Fibroblast of peridontal ligament (primary cell): ENCODE measurements around the gene DIP2C.

Source experiments
- DNase-seq: peaks from one replicate; pipeline ENCODE4 v3.0.0-alpha.2; 2010; ENCODE audit errors: extremely low read depth

DIP2C gene

DNA sequence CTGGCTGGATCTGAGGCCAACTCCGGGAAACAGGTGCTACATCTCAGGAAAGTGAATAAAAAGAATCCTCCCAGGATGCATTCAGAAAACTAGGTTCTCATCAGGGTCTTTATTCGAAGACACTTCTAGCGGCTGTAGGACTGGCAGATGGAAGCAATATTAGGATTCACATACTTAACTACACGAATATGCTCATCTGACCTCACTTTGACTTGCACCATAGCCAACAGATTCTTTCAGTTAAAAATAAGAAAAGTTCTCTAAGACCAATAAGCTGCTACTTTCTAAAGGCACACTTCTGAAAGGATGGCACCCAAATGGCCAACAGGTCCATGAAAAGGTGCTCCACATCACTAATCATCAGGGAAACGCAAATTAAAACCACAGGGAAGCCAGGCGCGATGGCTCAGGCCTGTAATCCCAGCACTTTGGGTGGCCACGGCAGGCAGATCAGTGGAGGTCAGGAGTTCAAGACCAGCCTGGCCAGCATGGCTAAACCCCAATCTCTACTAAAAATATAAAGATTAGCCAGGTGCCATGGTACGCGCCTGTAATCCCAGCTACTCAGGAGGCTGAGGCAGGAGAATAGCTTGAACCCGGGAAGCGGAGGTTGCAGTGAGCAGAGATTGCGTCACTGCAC lies 296.2 kb downstream of the DIP2C start:
- no peak for DNase-seq

- no peak for DNase-seq
These were observed 296.8 kb downstream of the DIP2C start for GRCh38 chr10:392705-393037.

- DNase-seq = no peak
These were observed 297.4 kb downstream of the DIP2C start for GRCh38 chr10:391847-392704.

DNA sequence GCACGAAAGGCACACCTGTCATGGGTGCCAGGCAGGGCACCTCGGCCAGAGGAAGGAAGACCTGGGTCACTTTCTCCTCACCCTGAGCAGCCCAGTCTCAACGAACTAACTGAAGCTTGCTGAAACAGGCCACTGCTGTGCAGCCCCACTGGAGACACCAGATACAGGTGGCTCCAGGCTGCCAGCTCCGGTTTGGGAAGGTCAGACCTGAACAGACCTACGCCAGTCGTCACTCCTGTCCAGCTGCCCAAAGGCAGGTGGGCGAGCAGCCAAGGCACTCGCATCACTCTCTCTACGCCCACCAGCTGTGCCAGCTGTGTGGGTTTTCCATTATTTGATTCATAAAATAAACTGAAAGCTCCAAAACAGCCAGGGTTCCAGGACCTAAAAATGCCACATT lies 298.2 kb downstream of the DIP2C start:
- DNase-seq = no peak

GRCh38 chr10:390449-391100 lies 298.9 kb downstream of the DIP2C start:
- DNase-seq = no peak

DNA sequence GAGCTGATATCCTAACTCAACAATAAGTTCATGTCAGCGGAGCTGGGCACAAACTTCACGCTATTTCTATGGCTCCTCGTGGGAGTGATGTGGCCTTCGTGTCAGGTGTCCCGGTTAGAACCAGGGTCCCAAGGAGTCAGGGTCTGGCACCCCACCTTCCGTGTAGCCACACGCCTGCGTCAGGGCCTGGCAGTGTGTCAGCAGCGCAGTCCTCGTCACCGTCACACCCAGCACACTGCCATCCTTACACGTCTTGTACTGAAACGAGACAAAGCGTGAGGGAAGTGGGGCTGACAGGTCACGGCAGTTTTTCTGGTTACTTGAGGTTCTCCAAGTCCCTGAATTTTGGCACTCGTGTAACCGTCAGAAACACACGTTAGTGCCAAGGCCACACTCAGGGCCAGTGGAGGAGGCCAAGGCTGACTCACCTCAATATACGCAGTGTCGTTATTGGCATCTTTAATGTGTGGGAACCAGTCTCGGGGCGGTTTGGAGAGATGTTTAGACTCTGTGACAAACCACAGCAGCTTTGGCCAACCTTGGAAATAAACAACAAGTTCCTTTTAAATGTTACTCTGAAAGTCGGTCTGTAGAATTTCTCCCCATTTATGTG lies 299.5 kb downstream of the DIP2C start:
- DNase-seq = no peak

GRCh38 chr10:389261-389790 lies 300.1 kb downstream of the DIP2C start:
- DNase-seq = no peak

GRCh38 chr10:388661-389045 lies 300.8 kb downstream of the DIP2C start:
- no peak for DNase-seq

- DNase-seq = no peak
These were observed 301.4 kb downstream of the DIP2C start for GRCh38 chr10:387909-388660.

- no peak for DNase-seq
These were observed 301.9 kb downstream of the DIP2C start for GRCh38 chr10:387593-387891.

GRCh38 chr10:386771-387592 lies 302.5 kb downstream of the DIP2C start:
- no peak for DNase-seq

GRCh38 chr10:385571-386300 lies 303.7 kb downstream of the DIP2C start:
- no peak for DNase-seq

DNA sequence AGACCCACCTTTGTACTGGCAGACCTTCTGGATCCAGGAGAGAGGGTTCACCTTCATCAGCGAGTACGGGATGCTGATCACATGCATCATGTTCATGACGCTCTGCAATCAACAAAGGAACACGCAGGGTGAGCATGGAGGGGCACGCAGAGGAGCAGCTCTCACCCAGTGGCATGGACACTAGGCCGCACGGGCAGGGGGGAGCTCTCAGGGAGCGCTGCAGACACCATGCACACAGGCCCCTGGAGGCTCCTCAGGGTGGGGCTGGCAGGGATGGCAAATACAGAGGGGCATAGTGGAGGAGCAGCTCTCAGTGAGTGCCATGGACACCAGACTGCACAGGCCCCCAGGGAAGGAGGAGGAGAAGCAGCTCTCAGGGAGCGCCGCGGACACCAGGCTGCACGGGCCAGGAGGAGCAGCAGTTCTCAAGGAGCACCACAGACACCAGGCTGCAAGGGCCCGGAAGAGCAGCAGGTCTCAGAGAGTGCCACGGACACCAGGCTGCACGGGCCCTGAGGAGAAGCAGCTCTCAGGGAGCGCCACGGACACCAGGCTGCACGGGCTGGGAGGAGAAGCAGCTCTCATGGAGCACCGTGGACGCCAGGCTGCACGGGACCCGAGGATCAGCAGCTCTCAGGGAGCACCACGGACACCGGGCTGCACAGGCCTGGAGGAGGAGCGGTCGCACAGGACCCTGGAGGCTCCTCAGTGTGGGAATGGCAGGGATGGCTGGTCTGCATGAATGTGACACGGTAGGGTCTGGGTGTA lies 304.7 kb downstream of the DIP2C start:
- no peak for DNase-seq

DNA sequence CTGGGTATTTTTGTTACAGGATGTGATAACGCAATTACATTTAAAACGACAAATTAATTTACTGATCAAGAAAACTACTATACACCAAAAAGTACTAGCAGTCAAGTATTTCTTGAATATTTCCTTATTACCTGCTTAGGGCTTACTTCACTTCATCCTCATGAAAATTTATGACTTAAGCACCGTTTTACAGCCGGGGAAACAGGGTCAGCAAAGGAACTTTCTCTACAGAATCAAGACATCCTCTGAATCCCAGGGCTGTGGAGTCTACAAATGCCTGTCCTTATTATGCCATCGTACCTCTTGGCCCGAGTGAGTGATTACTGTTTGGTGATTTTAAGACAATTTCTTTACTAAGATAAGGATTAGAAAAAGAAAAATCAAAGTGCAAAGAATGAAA lies 305.9 kb downstream of the DIP2C start:
- no peak for DNase-seq

GRCh38 chr10:381805-382204 lies 307.7 kb downstream of the DIP2C start:
- DNase-seq = no peak

- no peak for DNase-seq
These were observed 308.1 kb downstream of the DIP2C start for GRCh38 chr10:381346-381745.

DNA sequence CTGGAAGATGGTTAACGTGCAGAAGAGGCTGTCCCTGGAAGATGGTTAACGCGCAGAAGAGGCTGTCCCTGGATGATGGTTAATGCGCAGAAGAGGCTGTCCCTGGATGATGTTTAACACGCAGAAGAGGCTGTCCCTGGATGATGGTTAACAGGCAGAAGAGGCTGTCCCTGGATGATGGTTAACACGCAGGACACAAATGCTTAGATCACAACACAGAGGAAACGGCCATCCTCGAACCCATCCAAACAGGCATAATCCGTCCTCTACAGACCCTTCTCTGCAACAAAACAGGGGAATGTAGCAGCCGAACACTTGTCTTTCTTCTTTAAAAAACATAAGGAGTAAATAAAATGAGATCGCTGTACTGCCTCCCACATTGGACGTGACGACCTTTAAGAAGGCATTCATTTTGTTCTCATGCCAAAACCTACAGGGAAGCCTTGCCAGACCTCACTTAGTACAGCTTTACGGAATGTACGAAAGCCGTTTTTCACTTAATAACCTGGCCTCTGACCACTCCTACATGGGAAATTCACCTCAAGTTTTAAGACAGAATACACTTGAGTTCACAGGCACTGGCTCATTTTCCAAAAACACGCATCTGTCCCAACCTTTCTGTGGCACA lies 309.0 kb downstream of the DIP2C start:
- DNase-seq = no peak

DNA sequence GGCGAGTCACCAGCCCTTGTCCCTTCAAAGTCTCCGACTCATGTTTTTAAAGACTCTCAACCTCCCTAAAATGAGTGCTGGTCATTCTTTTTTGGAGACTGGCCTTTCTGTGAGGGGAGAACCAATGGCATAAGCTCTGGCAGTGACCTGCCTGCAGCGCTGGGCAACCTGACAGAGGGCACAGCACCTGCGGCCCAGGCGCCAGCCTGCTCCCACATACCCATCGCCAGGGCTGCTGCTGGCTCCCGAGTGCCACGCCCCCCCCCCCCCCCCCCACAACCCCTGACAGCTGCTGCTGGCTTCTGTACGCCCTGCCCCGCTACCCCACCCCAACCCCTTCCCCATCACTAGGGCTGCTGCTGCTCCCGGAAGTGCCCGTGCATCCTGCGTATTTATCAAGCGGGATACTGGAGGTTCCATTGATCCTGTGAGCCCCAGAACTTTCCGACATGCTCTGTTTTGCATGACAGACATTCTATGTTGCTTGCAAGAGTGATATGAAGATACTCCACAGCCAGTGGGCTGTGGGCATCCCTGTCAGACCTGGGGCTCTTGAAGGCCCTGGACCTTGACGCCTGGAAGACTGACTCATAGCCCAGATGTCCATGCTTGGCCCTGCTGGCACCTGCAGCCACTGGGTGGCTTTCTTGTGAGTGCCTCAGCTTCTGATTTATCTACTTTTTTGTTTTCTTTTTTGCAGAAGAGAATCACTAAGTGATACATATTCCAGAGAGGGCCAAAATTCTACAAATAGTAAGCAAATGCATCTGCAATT lies 310.4 kb downstream of the DIP2C start:
- no peak for DNase-seq
